Osteocyte (in vitro differentiated cells): ENCODE results near the gene UVSSA. TPM values are rescaled to one million over a fixed set of nuclear protein-coding genes. Genes with fewer than 3 reads are reported as not detected.
"Not testable (repeated sequence)": the region's sequence is repeated elsewhere in the genome, so short reads cannot be mapped to it uniquely, and the experiment has no call there.

Experiments
- DNase-seq: peaks from one replicate; pipeline ENCODE4 v3.0.0; 2021; ENCODE audit warnings: mixed read lengths; ENCODE audit not compliant: unreplicated experiment; ENCODE audit errors: extremely low spot score
- H3K27ac Mint-ChIP-seq: one replicate; pipeline ENCODE4 v1.8.0; 2021; ENCODE audit warnings: mild to moderate bottlenecking, mixed read lengths; ENCODE audit not compliant: unreplicated experiment
- H3K27me3 Mint-ChIP-seq: one replicate; pipeline ENCODE4 v1.8.0; 2021; ENCODE audit warnings: mixed read lengths; ENCODE audit not compliant: unreplicated experiment
- H3K36me3 Mint-ChIP-seq: one replicate; pipeline ENCODE4 v1.8.0; 2021; ENCODE audit warnings: mixed read lengths; ENCODE audit not compliant: unreplicated experiment
- H3K4me1 Mint-ChIP-seq: one replicate; pipeline ENCODE4 v1.8.0; 2021; ENCODE audit warnings: mixed read lengths; ENCODE audit not compliant: unreplicated experiment
- H3K4me3 Mint-ChIP-seq: one replicate; pipeline ENCODE4 v1.8.0; 2021; ENCODE audit warnings: mild to moderate bottlenecking, moderate library complexity, mixed read lengths; ENCODE audit not compliant: unreplicated experiment
- H3K9me3 Mint-ChIP-seq: one replicate; pipeline ENCODE4 v1.8.0; 2021; ENCODE audit warnings: mixed read lengths; ENCODE audit not compliant: unreplicated experiment
- CTCF ChIP-seq: fragments of 200-600 bp; sonication (generic); IDR thresholded peaks from 2 replicates; pipeline ENCODE4 v1.5.0; 2021; ENCODE audit warnings: antibody characterized with exemption, mild to moderate bottlenecking, moderate library complexity
- total RNA-seq: library from RNA; stranded (reverse); gene quantifications from 2 replicates; pipeline ENCODE4 v1.2.1, GENCODE V29; 2021

Gene UVSSA
- total RNA-seq, 1 donor from 2014 or later: 26.7 TPM

GRCh38 chr4:1321946-1322650 is 24.9 kb upstream of the UVSSA start:
- Mint-ChIP-seq H3K36me3 (peaks cover 26% of the 10 kb centered on the region), H3K27ac (no peak overlapping the region), H3K4me1 (no peaks in the 10 kb centered on the region), H3K9me3 (no peaks in the 10 kb centered on the region), H3K4me3 (no peak overlapping the region), H3K27me3 (no peaks in the 10 kb centered on the region)
- TF ChIP-seq CTCF: no peak
- no peak for DNase-seq

- no peak overlapping the region for H3K27ac Mint-ChIP-seq
- TF ChIP-seq CTCF: no peak
- no peaks in the 10 kb centered on the region for H3K27me3 Mint-ChIP-seq
- peaks cover 19% of the 10 kb centered on the region for H3K36me3 Mint-ChIP-seq
- no peak overlapping the region for H3K4me3 Mint-ChIP-seq
- DNase-seq: no peak
- H3K4me1 Mint-ChIP-seq: no peaks in the 10 kb centered on the region
- H3K9me3 Mint-ChIP-seq: no peaks in the 10 kb centered on the region
These were observed 23.8 kb upstream of the UVSSA start for GRCh38 chr4:1323280-1323634.

- Mint-ChIP-seq H3K4me1 (no peaks in the 10 kb centered on the region), H3K9me3 (no peaks in the 10 kb centered on the region), H3K27me3 (no peaks in the 10 kb centered on the region), H3K36me3 (peaks cover 16% of the 10 kb centered on the region), H3K27ac (no peak overlapping the region), H3K4me3 (no peak overlapping the region)
- DNase-seq: no peak
- no peak for TF ChIP-seq CTCF
These were observed 23.2 kb upstream of the UVSSA start for GRCh38 chr4:1323635-1324442.

- H3K36me3 Mint-ChIP-seq: peaks cover 10% of the 10 kb centered on the region
- H3K27ac Mint-ChIP-seq, H3K4me1 Mint-ChIP-seq, DNase-seq, H3K9me3 Mint-ChIP-seq, H3K27me3 Mint-ChIP-seq, H3K4me3 Mint-ChIP-seq: not testable (repeated sequence)
These were observed 22.4 kb upstream of the UVSSA start for GRCh38 chr4:1324443-1325175.

- Mint-ChIP-seq H3K4me3 (no peak overlapping the region), H3K27me3 (no peaks in the 10 kb centered on the region), H3K4me1 (no peaks in the 10 kb centered on the region), H3K9me3 (no peaks in the 10 kb centered on the region), H3K36me3 (peaks cover 7% of the 10 kb centered on the region), H3K27ac (no peak overlapping the region)
- no peak for DNase-seq
- TF ChIP-seq CTCF: no peak
These were observed 21.9 kb upstream of the UVSSA start for GRCh38 chr4:1325176-1325480.
